ENCODE results near the gene ZSCAN9. TPM values are rescaled to one million over a fixed set of nuclear protein-coding genes. Genes with fewer than 3 reads are reported as not detected.

The ZSCAN9 gene
- total and polyA plus RNA-seq, 9 of the 15 experiments (the other 6 are each of a cell fraction or from before 2014, with no cell fraction given) = 18.8 to 48.9 (median 28.7) TPM

DNA sequence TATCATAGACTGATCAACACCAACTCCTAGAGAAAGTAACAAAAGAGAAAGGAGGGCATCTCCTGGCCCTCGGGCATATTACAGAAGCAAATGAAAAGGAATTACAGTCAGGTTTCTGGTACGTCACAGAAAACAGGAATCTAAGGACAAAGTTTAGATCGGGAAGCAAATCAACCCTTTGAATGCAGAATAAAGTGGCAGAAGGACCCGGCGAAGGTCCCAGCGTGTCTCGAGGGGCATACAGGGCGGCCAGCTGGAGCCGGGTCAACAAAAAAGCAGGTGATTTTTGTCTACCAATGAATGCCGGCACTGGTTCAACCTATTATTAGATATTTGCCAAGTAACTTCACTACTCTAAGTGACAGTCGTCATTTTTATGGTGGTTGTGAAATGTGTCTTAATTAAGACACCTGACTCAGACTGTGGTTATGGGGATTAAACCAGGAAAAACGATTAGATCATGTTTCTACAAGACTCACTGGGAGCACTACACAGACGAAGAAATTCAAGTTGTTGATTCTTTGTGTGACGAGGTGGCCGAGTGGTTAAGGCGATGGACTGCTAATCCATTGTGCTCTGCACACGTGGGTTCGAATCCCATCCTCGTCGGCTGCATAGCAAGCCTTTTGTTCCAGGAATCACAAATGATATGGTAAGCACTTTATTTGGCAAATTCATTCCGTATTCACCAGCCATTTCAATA, 12.4 kb upstream of the ZSCAN9 start (continued):
- TF ChIP-seq, protein P1, sequence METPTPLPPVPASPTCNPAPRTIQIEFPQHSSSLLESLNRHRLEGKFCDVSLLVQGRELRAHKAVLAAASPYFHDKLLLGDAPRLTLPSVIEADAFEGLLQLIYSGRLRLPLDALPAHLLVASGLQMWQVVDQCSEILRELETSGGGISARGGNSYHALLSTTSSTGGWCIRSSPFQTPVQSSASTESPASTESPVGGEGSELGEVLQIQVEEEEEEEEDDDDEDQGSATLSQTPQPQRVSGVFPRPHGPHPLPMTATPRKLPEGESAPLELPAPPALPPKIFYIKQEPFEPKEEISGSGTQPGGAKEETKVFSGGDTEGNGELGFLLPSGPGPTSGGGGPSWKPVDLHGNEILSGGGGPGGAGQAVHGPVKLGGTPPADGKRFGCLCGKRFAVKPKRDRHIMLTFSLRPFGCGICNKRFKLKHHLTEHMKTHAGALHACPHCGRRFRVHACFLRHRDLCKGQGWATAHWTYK (CRISPR knock-in tag; IDR thresholded peaks at IDR 0.05) = no peak
- TF ChIP-seq MAFF (IDR thresholded peaks at IDR 0.05; ENCODE audit: low read length) (peak; percentile 84), ASH1L (IDR thresholded peaks at IDR 0.05; ENCODE audit: borderline replicate concordance, low read depth, partially characterized antibody) (peak; percentile 20), L3MBTL2 (IDR thresholded peaks at IDR 0.05) (peak; percentile 83), SMARCA4 (IDR thresholded peaks at IDR 0.05) (no peak), ZBTB7A (IDR thresholded peaks at IDR 0.05; ENCODE audit: borderline replicate concordance, control insufficient read depth, low read depth, low read length) (no peak), SLC30A9 (CRISPR knock-in tag; IDR thresholded peaks at IDR 0.05) (no peak), TFAM (CRISPR knock-in tag; conservative IDR thresholded peaks at IDR 0.05) (no peak), DIDO1 (tag; IDR thresholded peaks at IDR 0.05; ENCODE audit: low read depth) (no peak), ZNF75A (CRISPR knock-in tag; IDR thresholded peaks at IDR 0.05) (no peak), BRF1 (IDR thresholded peaks at IDR 0.05; ENCODE audit: borderline replicate concordance, extremely low read depth, insufficient read length) (peak; percentile 71)
- TF ChIP-seq, protein P2, sequence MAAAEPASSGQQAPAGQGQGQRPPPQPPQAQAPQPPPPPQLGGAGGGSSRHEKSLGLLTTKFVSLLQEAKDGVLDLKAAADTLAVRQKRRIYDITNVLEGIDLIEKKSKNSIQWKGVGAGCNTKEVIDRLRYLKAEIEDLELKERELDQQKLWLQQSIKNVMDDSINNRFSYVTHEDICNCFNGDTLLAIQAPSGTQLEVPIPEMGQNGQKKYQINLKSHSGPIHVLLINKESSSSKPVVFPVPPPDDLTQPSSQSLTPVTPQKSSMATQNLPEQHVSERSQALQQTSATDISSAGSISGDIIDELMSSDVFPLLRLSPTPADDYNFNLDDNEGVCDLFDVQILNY (CRISPR knock-in tag; IDR thresholded peaks at IDR 0.05) = peak; percentile 83; the same call in 1 of the 2 replicates
- TF ChIP-seq, protein P3, sequence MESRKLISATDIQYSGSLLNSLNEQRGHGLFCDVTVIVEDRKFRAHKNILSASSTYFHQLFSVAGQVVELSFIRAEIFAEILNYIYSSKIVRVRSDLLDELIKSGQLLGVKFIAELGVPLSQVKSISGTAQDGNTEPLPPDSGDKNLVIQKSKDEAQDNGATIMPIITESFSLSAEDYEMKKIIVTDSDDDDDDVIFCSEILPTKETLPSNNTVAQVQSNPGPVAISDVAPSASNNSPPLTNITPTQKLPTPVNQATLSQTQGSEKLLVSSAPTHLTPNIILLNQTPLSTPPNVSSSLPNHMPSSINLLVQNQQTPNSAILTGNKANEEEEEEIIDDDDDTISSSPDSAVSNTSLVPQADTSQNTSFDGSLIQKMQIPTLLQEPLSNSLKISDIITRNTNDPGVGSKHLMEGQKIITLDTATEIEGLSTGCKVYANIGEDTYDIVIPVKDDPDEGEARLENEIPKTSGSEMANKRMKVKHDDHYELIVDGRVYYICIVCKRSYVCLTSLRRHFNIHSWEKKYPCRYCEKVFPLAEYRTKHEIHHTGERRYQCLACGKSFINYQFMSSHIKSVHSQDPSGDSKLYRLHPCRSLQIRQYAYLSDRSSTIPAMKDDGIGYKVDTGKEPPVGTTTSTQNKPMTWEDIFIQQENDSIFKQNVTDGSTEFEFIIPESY (CRISPR knock-in tag; IDR thresholded peaks at IDR 0.05) = peak; percentile 96; the same call in 1 of the 2 replicates
- TF ChIP-seq, protein P4, sequence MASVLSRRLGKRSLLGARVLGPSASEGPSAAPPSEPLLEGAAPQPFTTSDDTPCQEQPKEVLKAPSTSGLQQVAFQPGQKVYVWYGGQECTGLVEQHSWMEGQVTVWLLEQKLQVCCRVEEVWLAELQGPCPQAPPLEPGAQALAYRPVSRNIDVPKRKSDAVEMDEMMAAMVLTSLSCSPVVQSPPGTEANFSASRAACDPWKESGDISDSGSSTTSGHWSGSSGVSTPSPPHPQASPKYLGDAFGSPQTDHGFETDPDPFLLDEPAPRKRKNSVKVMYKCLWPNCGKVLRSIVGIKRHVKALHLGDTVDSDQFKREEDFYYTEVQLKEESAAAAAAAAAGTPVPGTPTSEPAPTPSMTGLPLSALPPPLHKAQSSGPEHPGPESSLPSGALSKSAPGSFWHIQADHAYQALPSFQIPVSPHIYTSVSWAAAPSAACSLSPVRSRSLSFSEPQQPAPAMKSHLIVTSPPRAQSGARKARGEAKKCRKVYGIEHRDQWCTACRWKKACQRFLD (CRISPR knock-in tag; IDR thresholded peaks at IDR 0.05) = no peak; the same call in 1 of the 2 replicates
- TF ChIP-seq, protein P5, sequence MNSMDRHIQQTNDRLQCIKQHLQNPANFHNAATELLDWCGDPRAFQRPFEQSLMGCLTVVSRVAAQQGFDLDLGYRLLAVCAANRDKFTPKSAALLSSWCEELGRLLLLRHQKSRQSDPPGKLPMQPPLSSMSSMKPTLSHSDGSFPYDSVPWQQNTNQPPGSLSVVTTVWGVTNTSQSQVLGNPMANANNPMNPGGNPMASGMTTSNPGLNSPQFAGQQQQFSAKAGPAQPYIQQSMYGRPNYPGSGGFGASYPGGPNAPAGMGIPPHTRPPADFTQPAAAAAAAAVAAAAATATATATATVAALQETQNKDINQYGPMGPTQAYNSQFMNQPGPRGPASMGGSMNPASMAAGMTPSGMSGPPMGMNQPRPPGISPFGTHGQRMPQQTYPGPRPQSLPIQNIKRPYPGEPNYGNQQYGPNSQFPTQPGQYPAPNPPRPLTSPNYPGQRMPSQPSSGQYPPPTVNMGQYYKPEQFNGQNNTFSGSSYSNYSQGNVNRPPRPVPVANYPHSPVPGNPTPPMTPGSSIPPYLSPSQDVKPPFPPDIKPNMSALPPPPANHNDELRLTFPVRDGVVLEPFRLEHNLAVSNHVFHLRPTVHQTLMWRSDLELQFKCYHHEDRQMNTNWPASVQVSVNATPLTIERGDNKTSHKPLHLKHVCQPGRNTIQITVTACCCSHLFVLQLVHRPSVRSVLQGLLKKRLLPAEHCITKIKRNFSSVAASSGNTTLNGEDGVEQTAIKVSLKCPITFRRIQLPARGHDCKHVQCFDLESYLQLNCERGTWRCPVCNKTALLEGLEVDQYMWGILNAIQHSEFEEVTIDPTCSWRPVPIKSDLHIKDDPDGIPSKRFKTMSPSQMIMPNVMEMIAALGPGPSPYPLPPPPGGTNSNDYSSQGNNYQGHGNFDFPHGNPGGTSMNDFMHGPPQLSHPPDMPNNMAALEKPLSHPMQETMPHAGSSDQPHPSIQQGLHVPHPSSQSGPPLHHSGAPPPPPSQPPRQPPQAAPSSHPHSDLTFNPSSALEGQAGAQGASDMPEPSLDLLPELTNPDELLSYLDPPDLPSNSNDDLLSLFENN (IDR thresholded peaks at IDR 0.05; ENCODE audit: low read depth in 2 of 2, low read length in 2 of 2) = 0 out of 4 replicates have a peak, but pooled peaks have one; percentile 15 to 51
- TF ChIP-seq, protein P6, sequence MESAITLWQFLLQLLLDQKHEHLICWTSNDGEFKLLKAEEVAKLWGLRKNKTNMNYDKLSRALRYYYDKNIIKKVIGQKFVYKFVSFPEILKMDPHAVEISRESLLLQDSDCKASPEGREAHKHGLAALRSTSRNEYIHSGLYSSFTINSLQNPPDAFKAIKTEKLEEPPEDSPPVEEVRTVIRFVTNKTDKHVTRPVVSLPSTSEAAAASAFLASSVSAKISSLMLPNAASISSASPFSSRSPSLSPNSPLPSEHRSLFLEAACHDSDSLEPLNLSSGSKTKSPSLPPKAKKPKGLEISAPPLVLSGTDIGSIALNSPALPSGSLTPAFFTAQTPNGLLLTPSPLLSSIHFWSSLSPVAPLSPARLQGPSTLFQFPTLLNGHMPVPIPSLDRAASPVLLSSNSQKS (CRISPR knock-in tag; IDR thresholded peaks at IDR 0.05) = no peak

Data from K562 (cell line).